Activated naive CD4-positive, alpha-beta T cell treated with anti-CD3 and anti-CD28 coated beads, Interleukin-2, amount 50 U/mL, for 16 hours (primary cell): ENCODE results near the gene NBPF11.
"Not testable (repeated sequence)": the region's sequence is repeated elsewhere in the genome, so short reads cannot be mapped to it uniquely, and the experiment has no call there.

Source experiments
- DNase-seq: peaks from one replicate; pipeline ENCODE4 v3.0.0-alpha.2; 2020

The NBPF11 gene

GRCh38 chr1:148151911-148152656 is at the start of gene NBPF11:
Gene NBPF11 (minus strand): TSS chr1:148152281. CDS start chr1:148127003, 25,278 bp downstream.
- DNase-seq, result peak; percentile 85

DNA sequence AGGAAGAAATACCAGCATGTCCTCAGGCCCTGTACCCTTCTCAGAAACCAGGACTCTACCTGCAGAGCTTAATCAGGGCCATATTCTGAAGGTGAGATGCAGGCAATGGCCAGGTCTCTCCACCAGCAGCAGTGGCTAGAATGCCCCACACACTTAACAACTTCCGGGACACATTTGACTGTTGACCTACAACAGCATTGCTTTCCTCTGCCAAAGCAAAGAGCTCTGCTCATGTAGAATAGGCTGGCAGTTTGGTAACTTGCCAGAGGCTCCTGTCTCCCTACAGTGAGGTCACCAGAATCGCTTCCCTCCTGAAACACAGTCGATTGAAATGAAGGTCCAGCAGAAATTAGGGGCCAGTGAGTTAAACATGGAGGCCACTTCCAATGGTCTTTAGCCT is 45.3 kb upstream of the NBPF11 start:
- DNase-seq, result not testable (repeated sequence)

- DNase-seq, result not testable (repeated sequence)
These were observed 44.9 kb upstream of the NBPF11 start for GRCh38 chr1:148196949-148197348.

DNA sequence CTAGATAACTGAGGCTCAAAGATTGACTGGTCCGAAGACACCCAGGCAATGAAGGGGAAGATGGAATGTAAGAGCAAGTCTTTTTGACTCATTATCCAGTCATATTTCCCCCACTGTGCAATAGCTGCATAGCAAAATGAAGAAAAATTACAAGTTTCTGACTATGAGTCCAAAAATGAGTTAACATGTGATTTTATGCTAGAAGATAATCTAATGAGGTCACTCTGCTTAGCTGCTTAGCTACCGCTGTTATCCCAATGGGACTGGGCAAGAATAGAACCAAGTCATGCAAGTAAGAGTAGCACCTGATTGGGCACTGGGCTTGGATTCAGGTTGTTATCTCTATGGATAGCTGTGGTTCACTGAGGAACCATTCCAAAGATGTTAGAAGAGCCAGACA is 43.0 kb upstream of the NBPF11 start:
- not testable (repeated sequence) for DNase-seq

DNA sequence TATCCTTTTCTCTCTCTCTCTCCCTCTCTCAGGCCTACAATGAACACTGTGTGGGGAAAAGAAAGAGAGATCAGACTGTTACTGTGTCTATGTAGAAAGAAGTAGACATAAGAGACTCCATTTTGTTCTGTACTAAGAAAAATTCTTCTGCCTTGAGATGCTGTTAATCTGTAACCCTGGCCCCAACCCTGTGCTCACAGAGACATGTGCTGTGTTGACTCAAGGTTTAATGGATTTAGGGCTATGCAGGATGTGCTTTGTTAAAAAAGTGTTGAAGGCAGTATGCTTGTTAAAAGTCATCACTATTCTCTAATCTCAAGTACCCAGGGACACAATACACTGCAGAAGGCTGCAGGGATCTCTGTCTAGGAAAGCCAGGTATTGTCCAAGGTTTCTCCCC is 36.7 kb upstream of the NBPF11 start:
- DNase-seq, result not testable (repeated sequence)

DNA sequence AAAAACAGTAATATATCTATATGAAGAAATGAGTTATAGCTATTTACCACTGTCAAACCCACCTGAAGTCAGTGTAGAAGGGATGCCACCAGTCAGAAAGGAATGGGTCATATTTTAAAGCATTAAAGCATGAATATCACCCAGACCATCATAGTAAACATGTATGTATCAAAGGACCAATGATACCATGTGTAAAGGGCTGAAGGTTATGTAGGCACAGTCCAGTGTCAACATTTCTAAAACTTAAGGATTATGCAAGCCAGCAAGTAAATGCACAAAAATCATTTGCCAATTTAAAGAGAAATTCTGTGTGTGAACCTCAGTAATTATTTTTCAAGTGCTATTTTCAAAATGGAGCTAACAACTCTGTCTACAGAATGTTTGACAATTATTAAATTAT is 26.6 kb upstream of the NBPF11 start:
- not testable (repeated sequence) for DNase-seq

GRCh38 chr1:148175414-148175813 is 23.3 kb upstream of the NBPF11 start:
- not testable (repeated sequence) for DNase-seq

- DNase-seq, result not testable (repeated sequence)
These were observed 19.9 kb upstream of the NBPF11 start for GRCh38 chr1:148171995-148172394.

- DNase-seq, result no peak
These were observed 14.7 kb upstream of the NBPF11 start for GRCh38 chr1:148166558-148167492.

- DNase-seq, result no peak
These were observed 10.3 kb upstream of the NBPF11 start for GRCh38 chr1:148162363-148162762.

DNA sequence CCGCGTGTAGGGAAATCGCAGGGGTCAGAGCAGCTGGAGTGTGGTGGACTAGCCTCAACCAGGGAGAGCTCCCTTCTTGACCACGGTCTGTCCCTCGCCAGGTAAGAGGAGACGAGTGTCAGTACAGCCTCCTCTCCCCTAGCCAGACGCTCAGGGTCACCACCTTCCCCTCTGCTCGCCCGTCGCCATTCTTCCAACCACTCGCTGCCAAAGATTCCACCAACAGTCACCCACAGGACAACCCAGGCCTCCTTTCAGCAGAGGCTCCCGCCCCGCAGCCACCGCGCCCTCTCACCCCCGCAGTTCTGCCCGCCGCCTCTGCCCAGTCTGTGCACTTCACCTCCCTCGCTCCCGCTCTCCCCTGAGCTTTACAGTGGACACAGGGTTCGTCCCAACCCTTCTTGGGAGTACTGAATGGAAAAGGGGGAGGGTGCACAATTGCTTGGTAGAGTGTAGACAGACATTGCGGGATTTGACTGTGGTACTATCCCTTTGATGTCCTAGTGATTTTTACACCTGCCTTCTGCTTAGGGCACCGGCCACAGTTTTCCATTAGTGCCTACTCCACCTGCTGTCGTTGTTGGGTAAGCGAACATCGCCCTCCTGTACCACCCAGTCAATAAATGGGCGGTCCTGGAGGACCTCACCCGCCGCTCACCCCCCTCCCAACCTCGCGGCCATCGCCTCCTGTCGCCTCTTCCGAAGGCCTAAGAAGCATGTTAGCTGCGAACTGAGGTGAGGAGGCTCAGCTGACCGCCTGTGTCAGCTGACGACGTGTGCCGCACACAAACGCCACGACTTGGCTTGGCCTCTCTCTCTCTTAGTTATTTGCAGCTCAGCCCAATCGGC is 9.2 kb upstream of the NBPF11 start:
- no peak for DNase-seq

DNA sequence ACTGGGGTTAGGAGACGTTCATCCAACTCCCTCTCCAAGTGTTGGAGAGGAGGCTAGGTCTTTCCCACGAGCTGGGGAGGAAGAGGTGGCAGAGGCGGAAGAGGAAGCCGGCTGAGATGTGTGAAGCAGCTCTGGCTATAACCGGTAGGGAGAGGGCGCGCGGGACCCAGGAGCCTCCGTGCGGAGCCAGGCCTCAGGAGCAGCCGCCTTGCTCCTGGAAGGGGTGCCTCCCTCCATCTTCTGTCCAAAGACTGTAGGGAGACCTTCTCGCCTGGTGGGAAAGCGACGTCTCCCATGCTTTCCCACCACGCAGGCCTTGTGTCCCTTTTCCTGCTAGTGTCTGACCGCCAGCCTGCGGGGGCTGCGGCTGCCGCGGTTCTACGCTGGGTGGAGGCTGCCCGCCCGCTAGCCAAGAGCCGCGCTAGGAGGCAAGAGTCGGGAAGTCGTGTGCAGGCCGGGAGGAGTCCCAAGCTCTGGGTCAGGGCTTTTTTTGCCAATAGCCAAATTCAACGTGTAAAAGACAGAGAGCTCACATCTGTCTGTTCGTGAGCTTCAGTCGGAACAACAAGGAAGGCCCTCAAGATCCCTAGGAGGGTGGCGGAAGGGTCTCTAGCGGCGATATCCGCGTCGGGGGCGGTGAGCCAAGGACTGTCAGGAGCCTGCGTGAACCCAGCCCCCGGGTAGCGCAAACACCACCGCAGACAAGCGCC is 8.4 kb upstream of the NBPF11 start:
- no peak for DNase-seq

- DNase-seq, result no peak
These were observed 7.9 kb upstream of the NBPF11 start for GRCh38 chr1:148160048-148160342.

- no peak for DNase-seq
These were observed 6.4 kb upstream of the NBPF11 start for GRCh38 chr1:148158341-148159003.

- not testable (repeated sequence) for DNase-seq
These were observed 5.7 kb upstream of the NBPF11 start for GRCh38 chr1:148157803-148158202.

DNA sequence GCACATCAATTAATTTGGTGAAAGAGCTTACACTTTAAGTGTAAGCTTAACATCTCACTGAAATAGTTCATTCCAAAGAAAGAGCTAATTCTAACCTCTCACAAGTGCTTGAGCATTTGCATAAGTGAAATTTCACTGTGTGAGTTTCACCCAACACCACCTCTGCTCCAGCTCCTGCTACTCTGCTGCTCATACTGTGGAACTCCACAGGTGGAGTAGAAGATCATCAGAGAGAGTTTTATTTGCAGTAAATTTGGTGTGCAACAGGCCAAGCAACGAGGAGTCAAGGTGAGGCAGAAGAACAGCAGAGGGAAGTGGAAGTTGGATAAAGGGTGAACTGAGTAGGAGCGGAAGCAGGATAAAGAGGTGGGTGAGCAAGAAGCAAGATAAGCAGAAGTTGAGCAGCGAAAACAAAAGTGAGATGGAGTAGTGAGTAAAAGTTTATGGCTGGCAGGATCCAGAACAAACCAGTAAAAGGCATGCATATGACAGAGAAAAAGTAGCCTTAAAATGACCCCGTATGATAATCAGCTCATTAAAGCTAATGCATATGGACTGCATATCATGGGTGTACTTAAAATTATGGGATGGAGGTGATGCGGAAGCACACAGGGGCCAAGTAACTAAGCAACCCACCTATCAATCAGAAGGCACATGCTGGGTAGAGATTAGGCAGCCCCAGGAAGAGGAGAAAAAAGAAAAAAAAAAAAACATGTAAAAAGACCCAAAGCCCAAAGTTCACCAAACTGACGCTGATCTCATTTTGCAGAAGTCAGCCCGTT is 3.6 kb upstream of the NBPF11 start:
- DNase-seq, result not testable (repeated sequence)

- not testable (repeated sequence) for DNase-seq
These were observed 714 bp upstream of the NBPF11 start for GRCh38 chr1:148152795-148153194.

DNA sequence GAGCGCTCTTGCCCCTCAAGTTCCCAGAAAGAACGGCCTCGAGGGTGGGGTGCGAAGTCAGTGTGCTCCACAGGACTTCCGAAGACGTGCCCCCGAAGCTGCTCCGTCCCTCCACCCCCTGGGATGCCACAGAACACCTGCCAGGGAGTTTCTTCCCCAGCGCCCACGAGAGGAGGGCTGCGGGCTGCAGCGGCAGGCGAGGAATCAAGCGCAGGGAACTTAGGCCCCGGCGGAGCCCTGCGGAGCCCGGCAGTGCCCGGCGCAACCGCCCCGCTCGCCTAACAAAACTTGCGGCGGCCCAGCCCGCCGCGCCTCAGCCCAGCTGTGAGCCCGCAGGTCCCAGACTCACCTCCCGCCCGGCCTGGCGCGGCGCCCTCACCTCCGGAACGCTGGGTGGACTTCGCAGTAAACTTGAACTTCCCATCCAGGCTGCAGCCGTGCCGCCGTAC is 686 bp downstream of the NBPF11 start:
- DNase-seq, result not testable (repeated sequence)

GRCh38 chr1:148150945-148151344 is 1.1 kb downstream of the NBPF11 start:
- DNase-seq, result not testable (repeated sequence)

DNA sequence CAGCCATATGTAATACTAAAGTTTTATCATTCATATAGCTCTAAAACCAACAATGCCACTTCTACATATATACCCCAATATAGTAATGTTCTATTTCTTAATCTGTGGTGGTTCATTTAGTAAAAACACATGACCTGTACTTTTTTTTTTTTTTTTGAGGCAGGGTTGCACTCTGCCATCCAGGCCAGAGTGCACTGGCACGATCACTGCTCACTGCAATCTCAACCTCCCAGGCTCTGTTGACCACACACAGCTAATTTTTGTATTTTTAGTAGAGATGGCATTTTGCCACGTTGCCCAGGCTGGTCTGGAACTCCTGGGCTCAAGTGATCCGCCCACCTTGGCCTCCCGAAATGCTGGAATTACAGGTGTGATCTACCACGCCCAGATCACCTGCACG is 2.1 kb downstream of the NBPF11 start:
- DNase-seq, result not testable (repeated sequence)
